H1 (cell line): ENCODE data around the gene DAPK2. TPM values are rescaled to one million over a fixed set of nuclear protein-coding genes. Genes with fewer than 3 reads are reported as not detected.

Experiments
- CHD2 ChIP-seq: IDR thresholded peaks from 2 replicates; pipeline ENCODE4 v1.6.1; 2012; ENCODE audit warnings: low read length, improper control_type of control experiment
- CHD7 ChIP-seq: fragments of 300-600 bp; sonication (generic); IDR thresholded peaks from 2 replicates; pipeline ENCODE4 v1.7.1; 2012; ENCODE audit warnings: low read length, moderate library complexity, mild to moderate bottlenecking, inconsistent platforms; ENCODE audit not compliant: insufficient replicate concordance
- CTCF ChIP-seq, 3 experiments: IDR thresholded peaks; 1 replicate in 2 of 3; 2 replicates in 1 of 3; pipeline versions ENCODE4 v1.5.1 to v1.6.1; 2011; ENCODE audit warnings: low read length in 3 of 3, mild to moderate bottlenecking in 3 of 3, inconsistent platforms in 2 of 3, low read depth in 1 of 3, moderate library complexity in 1 of 3; ENCODE audit not compliant: insufficient read depth in 1 of 3; ENCODE audit errors: control extremely low read depth in 1 of 3
- RBBP5 ChIP-seq: IDR thresholded peaks from 2 replicates; pipeline ENCODE4 v1.7.1; 2012; ENCODE audit warnings: low read depth, mild to moderate bottlenecking, inconsistent platforms, low read length, moderate library complexity, borderline replicate concordance
- polyA plus RNA-seq, 7 experiments: library from polyadenylated mRNA; depleted of rRNA in 3 of 7; stranded (reverse) in 5 of 7; unstranded in 2 of 7; fragments of >200 nt in 5 of 7; fragments of 200-250 nt in 2 of 7; gene quantifications; 1 replicate in 5 of 7; 2 replicates in 1 of 7; 4 replicates in 1 of 7; pipeline versions ENCODE4 v1.2.1 to v1.2.3, GENCODE V29; 2011 to 2013; ENCODE audit warnings: missing spikeins in 2 of 7, mixed read lengths in 2 of 7
- total RNA-seq: library from RNA; stranded (reverse); fragmentation: NEBNext Ultra II Directional; extraction: Animal tissue kit (Norgen Biotek cat#: 25700); gene quantifications from 2 replicates; pipeline ENCODE4 v1.2.1, GENCODE V29; 2021

Gene DAPK2
- total and polyA plus RNA-seq, 2 of the 8 experiments (the other 6 are each of a cell fraction or from before 2014, with no cell fraction given) = 1.8 to 2.9 TPM

- TF ChIP-seq CHD7 (no peak), CHD2 (no peak), RBBP5 (no peak), CTCF (IDR thresholded peaks at IDR 0.05; ENCODE audit: control extremely low read depth in 1 of 3, insufficient read depth in 1 of 3, low read depth in 1 of 3, low read length in 3 of 3) (0 out of 4 replicates have a peak, but pooled peaks of 1 of the 3 experiments have one; percentile 8)
These were observed 103.6 kb downstream of the DAPK2 start (continued) for GRCh38 chr15:63942486-63943365.
